Activated CD4-positive, CD25-positive, alpha-beta regulatory T cell treated with anti-CD3 and anti-CD28 coated beads, Interleukin-2, amount 50 U/mL, for 16 hours (primary cell): Measurements from ENCODE around the gene CENPP.

Experiments used
- DNase-seq: peaks from one replicate; pipeline ENCODE4 v3.0.0-alpha.2; 2020; ENCODE audit warnings: low read depth, low spot score

CENPP gene

GRCh38 chr9:92325269-92325990, at the start of gene CENPP, which contains the start of gene NOL8:
CENPP (plus strand) TSS chr9:92325953.
NOL8 (minus strand) TSS chr9:92325350; CDS start chr9:92324161, 1,189 bp downstream.
- DNase-seq, result peak; percentile 74

GRCh38 chr9:92276331-92277032, 49.3 kb upstream of the CENPP start:
- no peak for DNase-seq

- no peak for DNase-seq
These were observed 47.6 kb upstream of the CENPP start for GRCh38 chr9:92278110-92278509.

GRCh38 chr9:92279302-92279701, 46.5 kb upstream of the CENPP start:
- DNase-seq, result no peak

GRCh38 chr9:92289708-92290390, 35.9 kb upstream of the CENPP start:
- no peak for DNase-seq

- DNase-seq, result no peak
These were observed 34.8 kb upstream of the CENPP start for GRCh38 chr9:92290785-92291429.

DNA sequence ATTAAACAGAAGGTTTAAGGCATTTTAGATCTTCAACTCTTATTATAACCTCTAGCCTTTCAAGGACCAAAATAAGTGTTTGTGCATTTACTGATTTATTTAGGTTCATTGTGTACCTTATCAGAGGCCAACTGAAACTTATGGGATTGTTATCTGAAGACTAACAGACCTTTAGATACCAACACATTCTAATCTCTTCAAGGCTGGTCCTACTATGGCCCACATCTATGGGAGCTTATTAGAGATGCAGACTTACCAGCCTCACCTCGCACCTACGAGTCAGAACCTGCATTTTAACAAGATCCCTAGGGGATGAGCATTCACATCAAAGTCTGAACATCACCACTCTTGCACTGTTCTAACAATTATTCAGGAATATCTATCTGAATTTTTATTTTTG, 34.2 kb upstream of the CENPP start:
- DNase-seq, result no peak

- DNase-seq, result no peak
These were observed 33.2 kb upstream of the CENPP start for GRCh38 chr9:92292338-92293074.

DNA sequence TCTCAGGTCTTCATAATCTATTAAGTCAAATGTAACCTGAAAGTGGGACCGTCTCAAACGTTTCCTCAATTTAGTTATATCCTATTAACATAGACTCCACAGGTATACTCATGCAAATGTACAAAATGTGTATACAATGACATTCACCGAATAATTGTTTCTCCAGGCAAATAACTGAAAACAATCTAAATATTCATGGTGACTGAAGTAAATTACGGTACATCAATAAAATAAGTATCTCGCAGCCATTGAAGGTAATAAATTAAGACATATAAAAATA, 32.7 kb upstream of the CENPP start:
- DNase-seq, result no peak

GRCh38 chr9:92293452-92294296, 32.1 kb upstream of the CENPP start, which contains the start of gene IARS1:
IARS1 (minus strand) TSS chr9:92293697; CDS start chr9:92289419, 4,278 bp downstream.
- DNase-seq, result peak; percentile 99

- DNase-seq, result no peak
These were observed 31.5 kb upstream of the CENPP start for GRCh38 chr9:92294297-92294676.

GRCh38 chr9:92295240-92295790, 30.4 kb upstream of the CENPP start:
- no peak for DNase-seq

DNA sequence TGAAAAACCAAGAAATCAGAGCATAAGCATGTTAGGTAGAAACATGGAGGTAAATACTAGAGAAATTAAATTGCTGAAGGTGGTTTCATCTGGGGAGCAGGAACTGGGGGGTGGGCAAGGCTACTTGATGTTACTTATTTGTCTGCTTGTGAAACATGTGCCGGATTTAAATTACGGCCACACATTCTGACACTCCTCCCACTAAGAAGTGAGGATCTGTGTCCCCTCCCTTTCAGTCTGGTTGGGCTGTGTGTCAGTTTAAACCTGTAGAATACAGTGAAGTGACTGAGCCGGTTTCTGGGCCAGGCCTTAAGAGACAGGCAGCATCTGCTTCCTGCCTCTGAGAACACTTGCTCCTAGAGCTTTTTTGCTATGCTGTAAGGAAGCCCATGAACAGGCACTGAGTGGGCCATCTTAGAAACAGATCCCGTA, 29.9 kb upstream of the CENPP start:
- DNase-seq, result no peak

- DNase-seq, result no peak
These were observed 28.1 kb upstream of the CENPP start for GRCh38 chr9:92297611-92298010.

DNA sequence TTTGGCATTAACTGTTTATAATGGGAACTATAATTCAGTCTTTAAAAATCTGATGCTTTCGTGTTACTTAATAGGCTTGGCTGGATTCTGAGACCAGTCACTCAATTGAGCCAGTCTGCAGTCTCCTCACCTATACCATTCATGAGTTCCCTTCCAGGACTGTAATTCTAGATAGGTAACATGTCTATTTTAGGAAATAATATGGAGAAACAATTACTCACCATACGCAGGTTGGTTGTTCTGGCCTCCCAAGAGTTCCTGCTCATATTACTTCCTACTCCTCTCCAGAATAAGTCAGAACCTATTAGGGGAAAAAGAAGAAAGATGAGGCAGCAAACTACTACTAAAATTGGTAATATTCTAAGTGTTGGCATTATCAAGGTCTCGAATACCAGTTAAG, 27.7 kb upstream of the CENPP start:
- DNase-seq, result no peak

DNA sequence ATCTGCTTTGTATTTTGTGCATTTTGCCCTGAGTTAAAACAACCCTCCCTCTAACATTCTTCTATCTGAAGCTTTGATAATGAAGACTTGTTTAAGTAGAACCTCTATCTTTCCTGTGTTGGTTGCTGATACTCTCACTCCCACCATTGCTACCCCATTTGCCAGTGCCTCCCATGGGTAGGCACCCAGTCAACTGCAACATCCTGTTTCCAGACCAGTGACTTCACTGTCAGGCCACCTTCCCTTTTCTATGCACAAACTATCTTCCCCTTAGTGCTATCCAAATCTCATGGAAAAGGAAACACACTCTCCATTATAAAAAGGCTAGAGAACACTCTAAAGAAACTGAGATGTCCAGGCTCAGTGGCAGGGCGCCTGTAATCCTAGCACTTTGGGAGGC, 26.6 kb upstream of the CENPP start:
- no peak for DNase-seq

- no peak for DNase-seq
These were observed 24.8 kb upstream of the CENPP start for GRCh38 chr9:92300936-92301335.

DNA sequence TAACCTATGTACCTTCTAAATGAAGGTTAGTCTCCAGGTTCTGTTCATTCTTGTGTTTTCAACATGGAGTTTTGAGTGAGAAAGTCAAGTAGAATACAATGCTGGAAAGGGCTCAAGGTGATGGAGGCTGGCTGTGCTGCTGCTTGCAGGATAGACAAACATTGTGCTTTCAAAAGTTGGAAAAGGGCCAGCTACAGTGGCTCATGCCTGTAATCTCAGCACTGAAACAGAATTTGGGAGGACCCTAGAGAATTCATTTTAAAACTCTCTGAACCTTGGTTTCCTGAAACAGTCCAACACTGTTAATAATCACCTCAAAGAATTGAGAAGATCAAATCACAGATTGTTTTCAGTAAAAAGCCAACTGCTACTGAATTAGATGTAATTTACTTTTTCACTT, 16.9 kb upstream of the CENPP start:
- no peak for DNase-seq

GRCh38 chr9:92310562-92310961, 15.2 kb upstream of the CENPP start:
- no peak for DNase-seq

DNA sequence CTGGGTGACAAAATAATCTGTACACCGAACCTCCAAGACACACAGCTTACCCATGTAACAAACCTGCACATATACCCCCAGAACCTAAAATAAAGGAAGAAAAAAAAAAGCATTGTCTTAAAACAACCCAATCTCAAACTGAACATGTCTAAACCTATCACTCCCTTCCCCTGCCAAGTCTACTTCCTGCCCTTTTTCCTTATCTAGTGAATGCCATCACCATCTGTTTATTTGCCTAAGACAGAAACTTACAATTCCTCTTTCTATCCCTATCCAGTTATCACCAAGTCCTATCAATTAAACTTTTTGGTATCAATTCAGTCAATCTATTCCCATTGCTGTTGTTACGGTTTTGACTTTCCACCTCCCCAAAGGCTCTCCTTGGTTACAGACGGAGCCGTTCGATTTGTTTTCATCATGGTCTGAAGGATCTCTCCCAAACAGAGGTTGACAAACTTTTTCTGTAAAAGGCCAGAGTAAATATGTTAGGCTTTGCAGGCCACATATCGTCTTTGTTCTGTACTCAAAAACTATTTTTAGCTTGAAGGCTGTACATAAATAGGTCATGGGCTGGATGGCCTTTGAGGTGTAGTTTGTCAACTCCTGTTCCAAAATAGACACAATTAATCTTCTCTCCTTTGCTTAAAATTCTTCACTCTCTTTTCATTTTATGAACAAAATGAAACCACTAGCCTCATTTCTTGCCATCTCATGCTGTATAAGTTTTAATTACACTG, 12.7 kb upstream of the CENPP start:
- DNase-seq, result no peak
